ENCODE results near the gene TTLL6.

DNA sequence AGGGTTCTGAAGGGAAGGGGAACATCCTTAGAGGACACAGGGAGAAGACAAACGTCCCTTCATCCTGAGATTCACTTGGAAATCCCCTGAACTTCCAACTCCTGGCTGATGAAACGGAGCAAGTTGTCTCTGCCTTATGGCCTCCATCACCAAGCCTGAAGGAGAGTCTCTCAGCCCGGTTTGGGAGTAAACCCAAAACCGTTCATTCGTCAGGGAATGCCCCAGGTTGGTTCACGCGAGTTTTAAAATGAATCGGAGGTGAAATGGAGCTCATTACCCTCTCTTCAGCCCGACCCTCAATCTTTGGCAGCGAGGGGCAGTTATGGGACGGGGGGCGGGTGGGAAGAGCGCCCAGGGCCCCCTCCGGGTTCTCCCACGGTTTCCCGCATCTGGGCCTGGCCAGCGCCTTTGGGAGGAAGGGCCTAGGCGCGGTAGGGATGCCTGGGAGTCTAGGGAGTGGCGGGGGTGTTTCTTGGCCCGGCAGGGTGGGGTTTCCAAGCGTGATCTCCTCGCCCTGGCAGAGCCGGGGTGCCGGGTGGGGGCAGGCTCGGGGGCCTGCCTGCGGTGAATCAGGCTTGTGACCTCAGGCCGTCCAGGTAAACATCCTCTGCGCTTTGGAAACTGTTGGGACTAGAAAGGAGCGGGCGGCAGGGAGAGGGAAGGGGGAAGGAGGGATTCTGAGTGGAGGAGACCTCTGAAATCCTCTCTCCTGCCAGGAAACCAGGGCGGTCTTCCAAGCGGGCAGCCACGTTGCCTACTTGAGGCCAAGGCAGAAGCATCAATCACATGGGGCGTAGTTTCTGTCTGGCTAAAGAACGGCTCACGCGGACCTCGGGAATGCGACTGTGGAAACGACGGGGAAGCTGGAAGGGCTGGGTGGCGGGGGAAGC is 64.4 kb downstream of the TTLL6 start:
- TF ChIP-seq ZNF274 (IDR thresholded peaks at IDR 0.05; ENCODE audit: low read depth, low read length) (no peak), YY1 (IDR thresholded peaks at IDR 0.05; ENCODE audit: insufficient read depth, insufficient read length) (no peak), SUZ12 (IDR thresholded peaks at IDR 0.05; ENCODE audit: extremely low read depth, insufficient read depth, insufficient read length) (peak; percentile 58)
